Measurements from ENCODE around the gene PHPT1.

Gene PHPT1

DNA sequence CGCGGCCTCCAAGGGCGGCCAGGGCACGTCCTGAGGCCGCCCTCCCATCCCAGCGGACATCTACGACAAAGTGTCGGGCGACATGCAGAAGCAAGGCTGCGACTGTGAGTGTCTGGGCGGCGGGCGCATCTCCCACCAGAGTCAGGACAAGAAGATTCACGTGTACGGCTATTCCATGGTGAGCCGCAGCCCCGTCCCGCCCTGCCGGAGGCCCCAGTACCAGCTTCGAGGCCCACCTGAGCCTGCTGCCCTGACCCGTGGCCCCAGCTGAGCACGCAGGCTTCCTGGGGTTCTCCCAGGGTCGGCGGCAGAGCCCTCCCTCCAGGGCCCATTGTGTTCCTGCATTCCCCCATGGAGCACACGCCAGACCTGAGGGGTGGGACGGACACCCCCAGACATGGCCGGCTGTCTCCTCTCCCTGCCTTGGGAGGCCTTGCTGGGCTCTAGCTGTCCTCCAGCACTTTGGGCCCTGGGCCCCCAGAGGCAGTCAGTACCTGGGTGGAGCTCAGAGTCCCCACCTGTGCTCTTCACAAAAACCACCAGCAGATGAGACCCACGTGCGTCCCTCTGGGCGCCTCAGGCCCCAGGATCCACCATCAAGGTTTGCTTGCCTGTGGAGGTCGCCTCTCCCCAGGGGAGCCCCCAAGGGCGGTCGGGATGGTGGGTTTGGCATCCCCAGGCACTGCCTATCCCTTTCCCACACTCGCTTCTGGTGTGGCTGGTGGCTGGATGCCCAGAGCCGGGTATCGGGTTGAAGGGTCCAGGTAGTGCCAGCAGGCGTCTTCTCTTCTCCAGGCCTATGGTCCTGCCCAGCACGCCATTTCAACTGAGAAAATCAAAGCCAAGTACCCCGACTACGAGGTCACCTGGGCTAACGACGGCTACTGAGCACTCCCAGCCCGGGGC lies 1.0 kb downstream of the PHPT1 start:
- no peak for DNase-seq

- no peak for DNase-seq
Measured at GRCh38 chr9:136850866-136851775, 1.9 kb downstream of the PHPT1 start.

- no peak for DNase-seq
Measured at GRCh38 chr9:136851941-136852663, 2.9 kb downstream of the PHPT1 start, which contains the start of gene MAMDC4. MAMDC4 (plus strand) TSS chr9:136852346; CDS start chr9:136852417, 71 bp downstream.

GRCh38 chr9:136852664-136853595 lies 3.7 kb downstream of the PHPT1 start:
- DNase-seq: no peak

GRCh38 chr9:136853596-136854112 lies 4.4 kb downstream of the PHPT1 start:
- DNase-seq: no peak

- DNase-seq: no peak
Measured at GRCh38 chr9:136854113-136854841, 5.1 kb downstream of the PHPT1 start.

DNA sequence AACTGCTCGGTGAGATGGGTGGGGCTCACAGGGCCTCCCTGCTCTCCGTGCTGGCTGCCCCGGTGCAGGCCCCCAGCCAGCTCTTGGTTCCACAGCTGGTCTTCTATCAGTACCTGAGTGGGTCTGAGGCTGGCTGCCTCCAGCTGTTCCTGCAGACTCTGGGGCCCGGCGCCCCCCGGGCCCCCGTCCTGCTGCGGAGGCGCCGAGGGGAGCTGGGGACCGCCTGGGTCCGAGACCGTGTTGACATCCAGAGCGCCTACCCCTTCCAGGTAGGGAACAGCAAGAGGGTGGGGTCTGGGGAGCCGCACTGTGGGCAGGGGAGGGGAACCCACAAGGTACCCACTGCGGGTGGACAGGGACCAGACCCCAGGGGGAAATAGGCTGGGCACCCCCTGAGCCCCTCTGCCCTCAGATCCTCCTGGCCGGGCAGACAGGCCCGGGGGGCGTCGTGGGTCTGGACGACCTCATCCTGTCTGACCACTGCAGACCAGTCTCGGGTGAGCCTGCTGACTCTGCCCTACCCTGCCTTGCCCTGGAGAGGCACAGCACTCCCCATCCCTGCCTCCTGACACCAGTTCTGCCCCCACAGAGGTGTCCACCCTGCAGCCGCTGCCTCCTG lies 5.7 kb downstream of the PHPT1 start:
- DNase-seq: no peak

- DNase-seq: no peak
Measured at GRCh38 chr9:136855461-136856078, 6.4 kb downstream of the PHPT1 start.

DNA sequence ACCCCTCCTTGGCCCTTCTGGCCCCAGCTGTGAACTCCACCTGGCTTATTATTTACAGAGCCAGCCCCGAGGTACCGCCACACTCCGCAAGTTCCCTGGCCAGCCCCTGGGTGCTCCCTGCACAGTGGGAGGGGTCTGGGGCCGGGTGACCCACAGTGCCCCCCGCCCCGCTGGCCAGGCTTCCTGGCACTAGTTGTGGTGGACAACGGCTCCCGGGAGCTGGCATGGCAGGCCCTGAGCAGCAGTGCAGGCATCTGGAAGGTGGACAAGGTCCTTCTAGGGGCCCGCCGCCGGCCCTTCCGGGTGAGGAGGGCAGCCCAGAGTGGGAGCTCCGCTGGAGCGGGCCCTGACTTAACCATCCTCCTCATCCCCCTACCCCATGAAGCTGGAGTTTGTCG lies 6.9 kb downstream of the PHPT1 start:
- no peak for DNase-seq

GRCh38 chr9:136856541-136857141 lies 7.4 kb downstream of the PHPT1 start:
- DNase-seq: no peak

DNA sequence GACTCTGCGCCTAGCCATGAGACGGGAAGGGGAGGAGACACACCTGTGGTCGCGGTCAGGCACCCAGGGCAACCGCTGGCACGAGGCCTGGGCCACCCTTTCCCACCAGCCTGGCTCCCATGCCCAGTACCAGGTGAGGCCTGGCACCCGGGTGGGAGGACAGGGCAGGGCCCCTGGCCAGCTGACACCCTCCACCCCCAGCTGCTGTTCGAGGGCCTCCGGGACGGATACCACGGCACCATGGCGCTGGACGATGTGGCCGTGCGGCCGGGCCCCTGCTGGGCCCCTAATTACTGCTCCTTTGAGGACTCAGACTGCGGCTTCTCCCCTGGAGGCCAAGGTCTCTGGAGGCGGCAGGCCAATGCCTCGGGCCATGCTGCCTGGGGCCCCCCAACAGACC lies 8.0 kb downstream of the PHPT1 start:
- DNase-seq: no peak

DNA sequence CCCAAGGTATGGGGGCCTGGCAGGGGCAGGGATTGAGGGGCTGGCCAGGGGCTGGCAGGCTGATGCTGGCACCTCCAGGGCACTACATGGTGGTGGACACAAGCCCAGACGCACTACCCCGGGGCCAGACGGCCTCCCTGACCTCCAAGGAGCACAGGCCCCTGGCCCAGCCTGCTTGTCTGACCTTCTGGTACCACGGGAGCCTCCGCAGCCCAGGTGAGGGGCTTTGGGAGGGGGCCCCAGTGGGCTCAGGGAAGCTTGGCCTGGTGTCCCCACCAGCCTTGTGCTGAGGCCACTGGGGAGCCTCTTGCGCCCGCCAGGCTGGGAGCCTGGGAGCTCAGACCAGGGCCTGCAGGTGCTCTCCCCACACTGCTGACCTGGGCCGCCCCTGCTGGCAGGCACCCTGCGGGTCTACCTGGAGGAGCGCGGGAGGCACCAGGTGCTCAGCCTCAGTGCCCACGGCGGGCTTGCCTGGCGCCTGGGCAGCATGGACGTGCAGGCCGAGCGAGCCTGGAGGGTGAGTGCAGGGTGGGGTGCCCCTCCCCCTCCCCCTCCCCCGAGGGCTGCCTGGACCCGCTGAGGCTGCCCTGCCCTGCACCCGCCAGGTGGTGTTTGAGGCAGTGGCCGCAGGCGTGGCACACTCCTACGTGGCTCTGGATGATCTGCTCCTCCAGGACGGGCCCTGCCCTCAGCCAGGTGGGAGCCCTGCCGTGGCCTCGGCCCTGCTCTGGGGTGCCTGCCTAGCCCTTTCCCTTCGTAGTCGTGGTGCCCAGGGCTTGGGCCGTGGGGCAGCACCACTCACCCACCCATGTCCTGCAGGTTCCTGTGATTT lies 8.6 kb downstream of the PHPT1 start:
- DNase-seq: no peak

GRCh38 chr9:136858452-136858843 lies 9.2 kb downstream of the PHPT1 start:
- DNase-seq: no peak

- no peak for DNase-seq
Measured at GRCh38 chr9:136858844-136859757, 9.9 kb downstream of the PHPT1 start.

- no peak for DNase-seq
Measured at GRCh38 chr9:136860529-136860928, 11.3 kb downstream of the PHPT1 start.

DNA sequence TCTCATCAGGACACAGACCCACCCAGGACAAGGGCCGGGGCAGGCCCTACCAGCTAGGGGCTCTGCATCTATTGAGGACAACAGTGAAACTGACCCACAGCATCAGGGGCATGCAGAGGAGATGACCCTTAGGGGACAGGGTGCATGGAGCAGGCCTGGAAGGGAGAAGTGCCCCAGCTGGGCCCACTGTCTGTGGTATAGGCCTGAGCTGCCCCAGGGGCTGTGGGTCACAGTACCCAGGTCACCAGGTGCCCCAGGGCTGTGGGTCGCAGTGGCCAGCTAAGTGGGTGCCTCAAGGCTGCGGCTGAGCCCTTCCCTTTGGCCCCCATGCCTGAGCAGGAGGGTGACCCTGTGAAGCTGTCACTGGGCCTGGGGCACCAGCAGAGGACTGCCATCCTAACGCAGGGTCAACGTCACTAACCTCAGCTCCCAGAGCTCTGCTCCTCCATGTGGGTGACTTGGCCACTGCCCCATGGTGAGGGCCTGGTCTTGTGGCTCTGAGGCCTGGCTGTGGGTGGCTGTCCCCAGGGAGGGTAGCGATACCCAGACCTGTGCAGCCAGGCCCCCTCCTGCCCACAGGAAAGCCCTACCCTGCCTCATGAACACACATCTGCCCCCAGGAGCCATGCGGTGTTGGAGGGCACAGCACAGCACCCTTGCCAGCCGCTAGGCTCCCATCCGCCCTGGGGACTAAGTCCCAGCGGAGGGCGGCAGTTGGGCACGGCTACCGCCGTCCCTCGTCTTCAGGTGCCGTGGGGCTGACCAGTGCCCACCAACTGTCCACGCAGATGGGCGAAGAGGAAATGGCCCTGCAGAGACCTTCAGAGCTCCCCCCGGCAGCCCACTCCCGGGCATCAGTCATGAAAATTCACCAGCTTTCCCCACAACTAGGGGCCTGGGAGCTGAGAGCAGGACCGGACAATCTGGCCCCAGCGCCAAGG lies 12.0 kb downstream of the PHPT1 start:
- DNase-seq: no peak

All from NCI-H748 treated with DMSO at 0.1 percent for 48 hours (cell line).